ENCODE results near the gene TTLL9.

Gene TTLL9

GRCh38 chr20:31857861-31858759 lies 12.3 kb upstream of the TTLL9 start:
- DNase-seq (ENCODE audit: low read depth in 2 of 2), result no peak

GRCh38 chr20:31858760-31859083 lies 11.7 kb upstream of the TTLL9 start:
- no peak for DNase-seq (ENCODE audit: low read depth in 2 of 2)

GRCh38 chr20:31859266-31859997 lies 11.0 kb upstream of the TTLL9 start:
- no peak for DNase-seq (ENCODE audit: low read depth in 2 of 2)

- DNase-seq (ENCODE audit: low read depth in 2 of 2), result no peak
Observed at GRCh38 chr20:31859998-31860380, 10.4 kb upstream of the TTLL9 start.

GRCh38 chr20:31860390-31861134 lies 9.9 kb upstream of the TTLL9 start:
- DNase-seq (ENCODE audit: low read depth in 2 of 2), result no peak

- DNase-seq (ENCODE audit: low read depth in 2 of 2), result no peak
Observed at GRCh38 chr20:31861135-31861384, 9.4 kb upstream of the TTLL9 start.

GRCh38 chr20:31861385-31862156 lies 8.9 kb upstream of the TTLL9 start:
- peak; percentile 37 to 53 for DNase-seq (ENCODE audit: low read depth in 2 of 2)

GRCh38 chr20:31862157-31862470 lies 8.3 kb upstream of the TTLL9 start:
- DNase-seq (ENCODE audit: low read depth in 2 of 2), result no peak

- DNase-seq (ENCODE audit: low read depth in 2 of 2), result no peak
Observed at GRCh38 chr20:31862506-31862905, 7.9 kb upstream of the TTLL9 start.

GRCh38 chr20:31863296-31864085 lies 6.9 kb upstream of the TTLL9 start:
- no peak for DNase-seq (ENCODE audit: low read depth in 2 of 2)

- DNase-seq (ENCODE audit: low read depth in 2 of 2), result no peak
Observed at GRCh38 chr20:31864521-31865400, 5.7 kb upstream of the TTLL9 start.

GRCh38 chr20:31866221-31866620 lies 4.2 kb upstream of the TTLL9 start:
- no peak for DNase-seq (ENCODE audit: low read depth in 2 of 2)

GRCh38 chr20:31868853-31869672 lies 1.4 kb upstream of the TTLL9 start:
- DNase-seq (ENCODE audit: low read depth in 2 of 2), result no peak

GRCh38 chr20:31869673-31869941 lies 827 bp upstream of the TTLL9 start:
- no peak for DNase-seq (ENCODE audit: low read depth in 2 of 2)

- no peak for DNase-seq (ENCODE audit: low read depth in 2 of 2)
Observed at GRCh38 chr20:31870726-31871617, 538 bp downstream of the TTLL9 start.

- DNase-seq (ENCODE audit: low read depth in 2 of 2), result no peak
Observed at GRCh38 chr20:31871618-31871954, 1.2 kb downstream of the TTLL9 start.

- DNase-seq (ENCODE audit: low read depth in 2 of 2), result no peak
Observed at GRCh38 chr20:31872406-31872805, 2.0 kb downstream of the TTLL9 start.

GRCh38 chr20:31875671-31876070 lies 5.2 kb downstream of the TTLL9 start:
- DNase-seq (ENCODE audit: low read depth in 2 of 2), result no peak

- DNase-seq (ENCODE audit: low read depth in 2 of 2), result no peak
Observed at GRCh38 chr20:31877684-31878083, 7.2 kb downstream of the TTLL9 start.
